Osteoblast (primary cell): ENCODE results near the gene SMC1A. TPM values are rescaled to one million over a fixed set of nuclear protein-coding genes. Genes with fewer than 3 reads are reported as not detected.
A peak's percentile ranks its signal among the peaks of the same experiment; 100 is the strongest.

Experiments used
- DNase-seq: peaks from one replicate; pipeline ENCODE4 v3.0.0; 2011; ENCODE audit warnings: low spot score, mixed read lengths; ENCODE audit not compliant: insufficient read length; ENCODE audit errors: missing footprints
- H2AFZ ChIP-seq: 2 replicates; pipeline ENCODE4 v1.6.0; 2011; ENCODE audit warnings: mild to moderate bottlenecking, low read length
- H3K27ac ChIP-seq: 2 replicates; pipeline ENCODE4 v1.5.1; 2011; ENCODE audit warnings: mild to moderate bottlenecking, low read depth, low read length, moderate library complexity
- H3K27me3 ChIP-seq: 2 replicates; pipeline ENCODE4 v1.6.0; 2012; ENCODE audit warnings: mild to moderate bottlenecking, control low read depth, inconsistent platforms, low read length, moderate library complexity; ENCODE audit not compliant: insufficient read depth
- H3K36me3 ChIP-seq: 2 replicates; pipeline ENCODE4 v1.5.1; 2011; ENCODE audit warnings: mild to moderate bottlenecking, low read length, control low read depth, moderate library complexity; ENCODE audit not compliant: insufficient read depth
- H3K4me1 ChIP-seq: 2 replicates; pipeline ENCODE4 v1.5.1; 2011; ENCODE audit warnings: mild to moderate bottlenecking, low read length, control low read depth, moderate library complexity; ENCODE audit not compliant: insufficient read depth
- H3K4me2 ChIP-seq: 2 replicates; pipeline ENCODE4 v1.6.0; 2011; ENCODE audit warnings: mild to moderate bottlenecking, low read length; ENCODE audit not compliant: insufficient read depth
- H3K4me3 ChIP-seq: fragments of 200-600 bp; sonication (generic); 3 replicates; pipeline ENCODE4 v1.5.1; 2012; ENCODE audit warnings: mild to moderate bottlenecking, low read length, inconsistent platforms; ENCODE audit not compliant: insufficient read depth
- H3K79me2 ChIP-seq: 2 replicates; pipeline ENCODE4 v1.6.0; 2012; ENCODE audit warnings: mild to moderate bottlenecking, low read length, control low read depth, inconsistent platforms; ENCODE audit not compliant: insufficient read depth
- H3K9me3 ChIP-seq: 2 replicates; pipeline ENCODE4 v1.5.1; 2011; ENCODE audit warnings: low read depth, low read length, control low read depth
- H4K20me1 ChIP-seq: 2 replicates; pipeline ENCODE4 v1.6.0; 2012; ENCODE audit warnings: mild to moderate bottlenecking, low read length, control low read depth; ENCODE audit not compliant: insufficient read depth
- CTCF ChIP-seq: IDR thresholded peaks from 2 replicates; pipeline ENCODE4 v1.5.1; 2011; ENCODE audit warnings: mild to moderate bottlenecking, low read depth, low read length, moderate library complexity; ENCODE audit errors: extremely low read depth
- total RNA-seq: library from RNA; depleted of rRNA; stranded (reverse); fragments of >200 nt; gene quantifications from 2 replicates; pipeline ENCODE4 v1.2.3, GENCODE V29; 2012

SMC1A gene
- total RNA-seq, 1 donor: 14.8 TPM

GRCh38 chrX:53456254-53456653, 33.8 kb upstream of the SMC1A start:
- Histone ChIP-seq H3K4me1 (peaks cover 8% of the 10 kb centered on the region), H3K27ac (no peak overlapping the region), H4K20me1 (no peaks in the 10 kb centered on the region), H3K4me3 (no peak overlapping the region), H2AFZ (no peak overlapping the region), H3K4me2 (peak overlapping the region; percentile 20), H3K79me2 (no peaks in the 10 kb centered on the region), H3K9me3 (no peaks in the 10 kb centered on the region), H3K36me3 (no peaks in the 10 kb centered on the region), H3K27me3 (no peaks in the 10 kb centered on the region)
- no peak for DNase-seq
- no peak for TF ChIP-seq CTCF

- Histone ChIP-seq H3K27me3 (peaks cover 3% of the 10 kb centered on the region), H3K4me2 (no peak overlapping the region), H3K4me1 (peaks cover 8% of the 10 kb centered on the region), H3K79me2 (no peaks in the 10 kb centered on the region), H3K27ac (no peak overlapping the region), H3K4me3 (no peak overlapping the region), H3K36me3 (no peaks in the 10 kb centered on the region), H4K20me1 (no peaks in the 10 kb centered on the region), H2AFZ (no peak overlapping the region), H3K9me3 (no peaks in the 10 kb centered on the region)
- DNase-seq: no peak
- TF ChIP-seq CTCF: no peak
Observed at GRCh38 chrX:53452812-53453211, 30.4 kb upstream of the SMC1A start.

- DNase-seq: no peak
- H3K27ac ChIP-seq: no peak overlapping the region
Observed at GRCh38 chrX:53449632-53450031, 27.2 kb upstream of the SMC1A start.

GRCh38 chrX:53447441-53447840, 25.0 kb upstream of the SMC1A start:
- Histone ChIP-seq H3K9me3 (no peaks in the 10 kb centered on the region), H3K27me3 (peaks cover 3% of the 10 kb centered on the region), H4K20me1 (no peaks in the 10 kb centered on the region), H3K27ac (no peak overlapping the region), H3K79me2 (no peaks in the 10 kb centered on the region), H3K4me3 (no peak overlapping the region), H3K4me1 (no peaks in the 10 kb centered on the region), H3K36me3 (no peaks in the 10 kb centered on the region), H3K4me2 (no peak overlapping the region), H2AFZ (no peak overlapping the region)
- TF ChIP-seq CTCF: no peak
- DNase-seq: no peak

More at GRCh38 chrX:53449632-53450031, 27.2 kb upstream of the SMC1A start:
- peaks cover 3% of the 10 kb centered on the region for H3K27me3 ChIP-seq
- H3K4me2 ChIP-seq: no peak overlapping the region
- no peaks in the 10 kb centered on the region for H4K20me1 ChIP-seq
- H2AFZ ChIP-seq: no peak overlapping the region
- no peaks in the 10 kb centered on the region for H3K4me1 ChIP-seq
- no peaks in the 10 kb centered on the region for H3K36me3 ChIP-seq
- H3K9me3 ChIP-seq: no peaks in the 10 kb centered on the region
- no peak overlapping the region for H3K4me3 ChIP-seq
- TF ChIP-seq CTCF: no peak
- no peaks in the 10 kb centered on the region for H3K79me2 ChIP-seq
